Testis (tissue), 5 donors: ENCODE results near the gene CPAMD8. TPM values are rescaled to one million over a fixed set of nuclear protein-coding genes. Genes with fewer than 3 reads are reported as not detected.
A peak's percentile ranks its signal among the peaks of the same experiment; 100 is the strongest.

ENCODE experiments used
- DNase-seq: peaks from one replicate; pipeline ENCODE4 v3.0.0-alpha.2; 2019
- H3K27ac ChIP-seq, 2 donors: fragments of 200-600 bp; sonication (generic); one replicate each; pipeline ENCODE4 v1.5.1; 2019
- H3K27me3 ChIP-seq: fragments of 200-600 bp; sonication (generic); one replicate; pipeline ENCODE4 v1.5.1; 2019
- H3K36me3 ChIP-seq: fragments of 200-600 bp; sonication (generic); one replicate; pipeline ENCODE4 v1.5.1; 2017; ENCODE audit warnings: low read depth; ENCODE audit errors: missing control alignments
- H3K4me1 ChIP-seq: fragments of 200-600 bp; sonication (generic); one replicate; pipeline ENCODE4 v1.5.1; 2019
- H3K4me3 ChIP-seq, 2 donors: fragments of 200-600 bp; sonication (generic); one replicate each; pipeline ENCODE4 v1.5.1; 2017 to 2019
- H3K9me3 ChIP-seq: fragments of 200-600 bp; sonication (generic); one replicate; pipeline ENCODE4 v1.5.1; 2017
- POLR2A ChIP-seq: fragments of 450-650 bp; IDR thresholded peaks from one replicate; pipeline ENCODE4 v1.6.1; 2017; ENCODE audit warnings: antibody characterized with exemption, mild to moderate bottlenecking, moderate library complexity
- WGBS, 2 donors: methylation state at CpG; one replicate each; pipeline ENCODE4 v1.1.5; 2018; 5-methylcytosine and 5-hydroxymethylcytosine counted together
- intact Hi-C: fragments of 100-400 bp; cut with DNase I; formaldehyde crosslinking; loops from one replicate; pipeline ENCODE4 v1.15.1; 2023; ENCODE audit warnings: low total_unique reads
- long read RNA-seq, 2 donors: transcript quantifications; one replicate each; lab custom pipeline, GENCODE V29; 2026
- polyA plus RNA-seq: library from polyadenylated mRNA; stranded (reverse); fragments of 350-450 nt; fragmentation: Illumina TruSeq; extraction: RNeasy Lipid Tissue Mini Kit (QIAGEN cat#74804); gene quantifications from one replicate; pipeline ENCODE4 v1.2.3, GENCODE V29; 2014; ENCODE audit warnings: low read depth, low replicate concordance; ENCODE audit not compliant: insufficient read depth
- total RNA-seq, 2 donors: library from RNA; depleted of rRNA; stranded (reverse); fragments of >200 nt; gene quantifications; one replicate each; pipeline ENCODE4 v1.2.3, GENCODE V29; 2016
- TF ChIP-seq, protein P1 (sequence below), 3 experiments: fragments of 450-650 bp in 2 of 3; fragments of 200-600 bp in 1 of 3; sonication (generic) in 1 of 3; IDR thresholded peaks; one replicate each; pipeline ENCODE4 v1.5.1; 2016 to 2019; ENCODE audit warnings: antibody characterized with exemption in 3 of 3, mild to moderate bottlenecking in 2 of 3, moderate library complexity in 1 of 3

Gene CPAMD8
- total RNA-seq (10 to 100 TPM; 30.8 to 46.1 TPM), polyA plus RNA-seq (12.0 TPM)
- long read RNA-seq, donor 1, partial matches to known transcripts = 0 of 4 reads
- long read RNA-seq, donor 1, other reads (novel, unspliced or antisense) = 0 of 4 reads
- long read RNA-seq, donor 2, partial matches to known transcripts = 0 of 3 reads
- long read RNA-seq, donor 2, other reads (novel, unspliced or antisense) = 0 of 3 reads

DNA sequence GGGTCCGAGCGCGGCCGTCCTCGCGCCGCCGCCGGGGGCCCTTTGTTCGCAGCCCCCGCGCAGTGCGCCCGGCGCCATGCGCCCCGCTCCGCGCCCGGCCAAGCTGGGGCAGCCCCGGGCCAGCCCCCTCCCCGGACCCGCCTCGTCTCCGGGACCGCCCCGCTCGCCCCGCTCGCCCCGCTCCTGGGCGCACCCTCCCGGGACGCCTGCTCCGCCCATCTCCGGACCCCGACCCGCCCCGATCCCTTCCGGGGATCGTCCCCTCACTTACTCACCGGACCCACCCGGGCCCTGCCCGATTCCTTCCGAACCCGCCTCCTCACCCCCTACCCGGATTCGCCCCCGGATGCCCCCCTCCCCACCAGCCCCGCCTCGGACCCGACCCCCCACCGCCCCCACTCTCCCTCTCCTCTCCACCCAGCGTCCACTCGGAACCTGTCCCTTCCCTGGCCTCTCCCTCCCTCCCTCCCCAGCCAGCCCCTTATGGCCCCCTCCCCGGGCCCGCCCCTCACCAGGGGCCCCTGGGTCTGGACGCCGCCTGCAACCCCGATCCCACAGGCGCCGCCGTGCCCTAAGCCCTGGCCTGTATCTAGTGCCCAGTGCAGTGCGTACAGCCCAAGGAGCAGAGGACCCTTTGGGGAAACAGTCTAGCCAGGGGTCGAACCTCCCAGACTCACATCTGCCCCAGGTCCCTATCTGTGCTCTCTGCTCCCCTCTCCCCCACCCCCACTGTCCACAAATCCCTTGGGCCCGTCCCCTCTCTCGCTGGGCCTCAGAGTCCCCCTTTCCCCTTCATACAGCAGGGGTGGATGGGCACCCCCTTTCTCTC lies at the start of gene CPAMD8:
TSS of gene CPAMD8 (minus strand) at position 105 of the 829 bp plus-strand sequence. CDS start 168 bp downstream, outside the sequence.
- Histone ChIP-seq H3K9me3 (no peaks in the 10 kb centered on the region), H3K36me3 (no peaks in the 10 kb centered on the region), H3K4me1 (no peaks in the 10 kb centered on the region), H3K27ac (no peak within 1 kb of the TSS), H3K4me3 (peak within 1 kb of the TSS; percentile 30 to 31), H3K27me3 (no peaks in the 10 kb centered on the region)
- WGBS, 2 donors = 5 to 6% methylated on average over 20 to 43 of the region's 67 CpGs
- no peak for TF ChIP-seq POLR2A
- DNase-seq = no peak
- intact Hi-C loops = no loop called here

DNA sequence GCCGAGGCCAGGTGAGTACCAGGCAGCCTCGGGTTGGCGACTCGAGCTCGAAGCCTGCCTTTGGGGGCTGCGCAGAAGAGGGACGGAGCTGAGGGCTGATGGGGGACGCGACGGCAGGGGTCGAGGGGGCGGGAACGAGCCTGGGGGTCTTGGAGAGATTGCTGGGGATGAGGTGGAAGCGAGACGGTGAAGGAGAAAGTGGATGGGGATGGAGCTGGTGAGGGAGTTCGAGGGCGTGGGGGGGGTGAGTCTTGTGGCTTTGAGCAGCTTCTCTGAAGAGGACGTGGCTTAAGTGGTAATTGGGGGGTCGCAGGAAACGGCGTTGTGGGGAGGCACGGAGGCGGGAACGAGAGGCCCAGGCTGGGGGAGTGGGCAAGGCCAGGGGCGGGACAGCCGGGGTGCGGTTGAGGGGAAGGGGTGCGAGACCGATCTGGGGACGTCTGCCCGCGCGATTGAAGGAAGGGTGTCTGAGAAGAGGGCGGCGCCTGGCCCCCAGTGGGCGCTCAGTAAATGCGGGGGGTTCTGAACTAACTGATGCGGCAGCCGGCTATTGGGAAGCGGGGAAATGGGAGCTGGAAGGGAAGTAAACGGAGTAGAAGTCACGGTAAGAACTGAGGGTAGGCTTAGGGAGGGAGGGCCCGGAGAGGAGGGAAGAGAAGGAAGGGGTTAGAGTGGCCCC lies 49.4 kb upstream of the CPAMD8 start:
- intact Hi-C loops = loop anchor here (10.0 kb wide), 1 partner anchor 59 kb away; no protein-coding TSS in a partner anchor
- Histone ChIP-seq H3K27me3 (no peaks in the 10 kb centered on the region), H3K27ac (peak overlapping the region; percentile 73 to 88), H3K4me3 (peak overlapping the region; percentile 75 to 86), H3K4me1 (peaks cover 34% of the 10 kb centered on the region), H3K9me3 (no peaks in the 10 kb centered on the region), H3K36me3 (no peaks in the 10 kb centered on the region)
- TF ChIP-seq POLR2A = no peak
- 0 to 1% methylated on average over 40 to 42 of the region's 43 CpGs for WGBS, 2 donors
- DNase-seq = no peak

GRCh38 chr19:17075035-17075863 lies 48.6 kb upstream of the CPAMD8 start, which contains the start of the genes HAUS8 and MYO9B:
TSS of gene HAUS8 (minus strand) at chr19:17075452. CDS start at chr19:17075422, 30 bp downstream.
TSS of gene MYO9B (plus strand) at chr19:17075777. CDS start at chr19:17101718, 25,941 bp downstream.
- Histone ChIP-seq H3K4me3 (peak within 1 kb of the TSS; percentile 78 to 86), H3K36me3 (no peaks in the 10 kb centered on the region), H3K27ac (peak within 1 kb of the TSS; percentile 73 to 88), H3K4me1 (peaks cover 28% of the 10 kb centered on the region), H3K27me3 (no peaks in the 10 kb centered on the region), H3K9me3 (no peaks in the 10 kb centered on the region)
- TF ChIP-seq, protein P1, sequence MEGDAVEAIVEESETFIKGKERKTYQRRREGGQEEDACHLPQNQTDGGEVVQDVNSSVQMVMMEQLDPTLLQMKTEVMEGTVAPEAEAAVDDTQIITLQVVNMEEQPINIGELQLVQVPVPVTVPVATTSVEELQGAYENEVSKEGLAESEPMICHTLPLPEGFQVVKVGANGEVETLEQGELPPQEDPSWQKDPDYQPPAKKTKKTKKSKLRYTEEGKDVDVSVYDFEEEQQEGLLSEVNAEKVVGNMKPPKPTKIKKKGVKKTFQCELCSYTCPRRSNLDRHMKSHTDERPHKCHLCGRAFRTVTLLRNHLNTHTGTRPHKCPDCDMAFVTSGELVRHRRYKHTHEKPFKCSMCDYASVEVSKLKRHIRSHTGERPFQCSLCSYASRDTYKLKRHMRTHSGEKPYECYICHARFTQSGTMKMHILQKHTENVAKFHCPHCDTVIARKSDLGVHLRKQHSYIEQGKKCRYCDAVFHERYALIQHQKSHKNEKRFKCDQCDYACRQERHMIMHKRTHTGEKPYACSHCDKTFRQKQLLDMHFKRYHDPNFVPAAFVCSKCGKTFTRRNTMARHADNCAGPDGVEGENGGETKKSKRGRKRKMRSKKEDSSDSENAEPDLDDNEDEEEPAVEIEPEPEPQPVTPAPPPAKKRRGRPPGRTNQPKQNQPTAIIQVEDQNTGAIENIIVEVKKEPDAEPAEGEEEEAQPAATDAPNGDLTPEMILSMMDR (IDR thresholded peaks at IDR 0.05) = peak in 1 of 3 experiments; percentile 21
- TF ChIP-seq POLR2A = peak; percentile 4
- DNase-seq = peak; percentile 99
- intact Hi-C loops = loop anchor here (10.0 kb wide), 1 partner anchor 60 kb away; no protein-coding TSS in a partner anchor
- WGBS, 2 donors = 0% methylated on average over 1 to 71 of the region's 103 CpGs

- 11 to 17% methylated on average over 3 to 11 of the region's 11 CpGs for WGBS, 2 donors
- TF ChIP-seq POLR2A = no peak
- no peak for DNase-seq
- no peaks in the 10 kb centered on the region for H3K9me3 ChIP-seq
- H3K4me1 ChIP-seq = peaks cover 22% of the 10 kb centered on the region
- no peaks in the 10 kb centered on the region for H3K27me3 ChIP-seq
- peak overlapping the region; percentile 78 to 82 for H3K4me3 ChIP-seq
- peak overlapping the region; percentile 44 to 83 for H3K27ac ChIP-seq
- intact Hi-C loops = loop anchor here (10.0 kb wide), 1 partner anchor 60 kb away; no protein-coding TSS in a partner anchor
- no peaks in the 10 kb centered on the region for H3K36me3 ChIP-seq
Observed at GRCh38 chr19:17074634-17075034, 48.0 kb upstream of the CPAMD8 start.

DNA sequence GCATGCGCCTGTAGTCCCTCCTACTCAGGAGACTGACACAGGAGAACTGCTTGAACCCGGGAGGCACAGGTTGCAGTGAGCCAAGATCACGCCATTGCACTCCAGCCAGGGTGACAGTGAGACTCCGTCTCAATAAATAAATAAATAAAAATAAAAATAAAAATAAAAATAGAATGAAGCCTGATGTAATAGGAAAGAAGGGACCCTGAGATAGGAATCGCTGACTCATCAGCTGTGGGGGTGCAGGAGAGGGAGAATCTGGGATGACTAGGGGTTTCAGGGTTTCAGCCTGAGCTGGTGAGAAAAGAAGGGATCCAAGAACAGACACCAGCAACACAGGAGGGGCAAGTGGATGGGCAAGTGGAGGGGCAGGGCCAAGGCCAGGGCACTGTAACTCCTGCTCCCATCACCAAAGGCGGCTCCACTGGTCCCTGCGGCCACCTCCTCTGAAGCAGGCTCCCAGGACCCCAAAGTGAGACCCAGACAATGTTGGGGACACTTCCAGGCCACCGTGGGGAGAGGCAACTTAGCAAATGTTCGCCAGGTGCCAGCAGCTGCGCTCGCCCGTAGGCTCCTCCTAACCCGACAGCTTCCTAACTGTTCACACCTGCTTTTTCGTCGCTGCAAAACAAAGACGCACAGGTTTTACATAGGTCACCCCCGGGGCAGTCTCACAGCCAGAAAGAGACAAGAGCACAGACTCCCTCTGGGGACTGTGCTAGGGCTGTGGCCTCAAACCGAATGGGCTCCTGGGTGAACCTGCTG lies 47.4 kb upstream of the CPAMD8 start:
- Histone ChIP-seq H3K27ac (peak overlapping the region in 1 of 2 donors; percentile 83), H3K4me1 (peaks cover 19% of the 10 kb centered on the region), H3K4me3 (peak overlapping the region in 1 of 2 donors; percentile 82), H3K27me3 (no peaks in the 10 kb centered on the region), H3K36me3 (no peaks in the 10 kb centered on the region), H3K9me3 (no peaks in the 10 kb centered on the region)
- intact Hi-C loops = loop anchor here (10.0 kb wide), 1 partner anchor 61 kb away; no protein-coding TSS in a partner anchor
- DNase-seq = no peak
- WGBS, 2 donors = 35 to 49% methylated on average over 14 to 18 of the region's 18 CpGs
- TF ChIP-seq POLR2A = no peak
- TF ChIP-seq, protein P1 (IDR thresholded peaks at IDR 0.05) = no peak
